Spleen (tissue), 11 donors: ENCODE results near the gene ZNHIT6. TPM values are rescaled to one million over a fixed set of nuclear protein-coding genes. Genes with fewer than 3 reads are reported as not detected.

Experiments used
- DNase-seq: peaks from one replicate; pipeline ENCODE4 v3.0.0-alpha.2; 2020
- H3K27ac ChIP-seq, 8 donors: fragments of 200-600 bp; sonication (generic) in 7 of 8; 1 replicate in 4 of 8; 2 replicates in 4 of 8; pipeline versions ENCODE4 v1.5.0 to v1.8.0; 2016 to 2021; ENCODE audit warnings: inconsistent platforms in 4 of 8, mild to moderate bottlenecking in 4 of 8, moderate library complexity in 1 of 8
- H3K27me3 ChIP-seq, 7 donors: fragments of 200-600 bp; sonication (generic) in 6 of 7; replicated peaks in 1 of 7; 1 replicate in 4 of 7; 2 replicates in 3 of 7; pipeline versions ENCODE4 v1.5.0 to v1.8.0; 2016 to 2021; ENCODE audit warnings: inconsistent platforms in 3 of 7, mild to moderate bottlenecking in 1 of 7
- H3K36me3 ChIP-seq, 6 donors: fragments of 200-600 bp; sonication (generic) in 5 of 6; 1 replicate in 4 of 6; 2 replicates in 2 of 6; pipeline versions ENCODE4 v1.5.0 to v1.8.0; 2016 to 2021; ENCODE audit warnings: inconsistent platforms in 2 of 6
- H3K4me1 ChIP-seq, 6 donors: fragments of 200-600 bp; sonication (generic) in 5 of 6; 1 replicate in 3 of 6; 2 replicates in 3 of 6; pipeline versions ENCODE4 v1.5.0 to v1.8.0; 2016 to 2021; ENCODE audit warnings: inconsistent platforms in 3 of 6
- H3K4me3 ChIP-seq, 8 donors: fragments of 200-600 bp; sonication (generic) in 7 of 8; 1 replicate in 4 of 8; 2 replicates in 4 of 8; pipeline versions ENCODE4 v1.5.0 to v1.8.0; 2016 to 2021; ENCODE audit warnings: inconsistent platforms in 4 of 8, mild to moderate bottlenecking in 4 of 8, moderate library complexity in 2 of 8
- H3K9me3 ChIP-seq, 8 donors: fragments of 200-600 bp; sonication (generic) in 7 of 8; 1 replicate in 4 of 8; 2 replicates in 4 of 8; pipeline versions ENCODE4 v1.5.0 to v1.8.0; 2016 to 2021; ENCODE audit warnings: inconsistent platforms in 4 of 8
- POLR2A ChIP-seq, 3 donors: fragments of 450-650 bp; IDR thresholded peaks; one replicate each; pipeline ENCODE4 v1.5.1; 2017; ENCODE audit warnings: antibody characterized with exemption in 3 of 3, mild to moderate bottlenecking in 1 of 3
- POLR2AphosphoS5 ChIP-seq, 3 donors: sonication (generic); formaldehyde crosslinking; IDR thresholded peaks; one replicate each; pipeline ENCODE4 v1.5.1; 2017; ENCODE audit warnings: antibody characterized with exemption in 3 of 3
- WGBS, 5 donors: extraction: QIAGEN DNeasy Blood & Tissue Kit in 3 of 5; methylation state at CpG; one replicate each; pipeline versions ENCODE4 v1.1.5 to v1.1.7; 2013 to 2018; 5-methylcytosine and 5-hydroxymethylcytosine counted together
- intact Hi-C: fragments of 100-400 bp; cut with DNase I; formaldehyde crosslinking; loops from one replicate; pipeline ENCODE4 v1.15.0; 2023; ENCODE audit warnings: low total_unique reads
- polyA plus RNA-seq, 3 donors: library from polyadenylated mRNA; stranded (reverse); fragments of 200-250 nt; gene quantifications; one replicate each; pipeline ENCODE4 v1.2.1, GENCODE V29; 2013
- total RNA-seq, 7 donors: library from RNA; depleted of rRNA in 3 of 7; stranded (reverse); fragments of >200 nt in 3 of 7; fragmentation: NEBNext Ultra II Directional in 4 of 7; extraction: Animal tissue kit (Norgen Biotek cat#: 25700) in 4 of 7; gene quantifications; one replicate each; pipeline versions ENCODE4 v1.1.0 to v1.2.1, GENCODE V29; 2016 to 2021
- TF ChIP-seq, protein P1 (sequence below), 11 experiments: fragments of 200-600 bp in 7 of 11; fragments of 450-650 bp in 4 of 11; sonication (generic) in 4 of 11; IDR thresholded peaks in 8 of 11; conservative IDR thresholded peaks in 3 of 11; 1 replicate in 7 of 11; 2 replicates in 4 of 11; pipeline versions ENCODE4 v1.4.0 to v1.8.0; 2016 to 2021; ENCODE audit warnings: antibody characterized with exemption in 11 of 11, inconsistent platforms in 4 of 11, mild to moderate bottlenecking in 1 of 11
- donor health status: healthy with polysubstance abuse.
- donor health status: DM: no; HTN: no; CAD: no; lungs with moderate emphysema.
- donor health status: DM: no; HTN: no; CAD: no.
- donor health status: Bipolar disorder and iron deficiency.
- donor health status: healthy.
- donor health status: DM: no; HTN: no; CAD: no.
- donor health status: DM: yes; HTN: yes; CAD: no.

ZNHIT6 gene
- total and polyA plus RNA-seq, 10 donors: 6.2 to 17.2 (median 11.6) TPM

GRCh38 chr1:85626818-85627217 lies 81.4 kb downstream of the ZNHIT6 start:
- DNase-seq: no peak
- H3K27ac ChIP-seq: no peak overlapping the region
- no peak overlapping the region for H3K4me3 ChIP-seq
- H3K27me3 ChIP-seq: no peaks in the 10 kb centered on the region
- H3K36me3 ChIP-seq: peaks cover 0 to 50% (median 15%) of the 10 kb centered on the region in 6 donors
- H3K4me1 ChIP-seq: no peaks in the 10 kb centered on the region
- peaks cover 3 to 26% (median 15%) of the 10 kb centered on the region in 8 donors for H3K9me3 ChIP-seq
- TF ChIP-seq POLR2AphosphoS5 (IDR thresholded peaks at IDR 0.05) (no peak), POLR2A (IDR thresholded peaks at IDR 0.05) (no peak)
- TF ChIP-seq, protein P1, sequence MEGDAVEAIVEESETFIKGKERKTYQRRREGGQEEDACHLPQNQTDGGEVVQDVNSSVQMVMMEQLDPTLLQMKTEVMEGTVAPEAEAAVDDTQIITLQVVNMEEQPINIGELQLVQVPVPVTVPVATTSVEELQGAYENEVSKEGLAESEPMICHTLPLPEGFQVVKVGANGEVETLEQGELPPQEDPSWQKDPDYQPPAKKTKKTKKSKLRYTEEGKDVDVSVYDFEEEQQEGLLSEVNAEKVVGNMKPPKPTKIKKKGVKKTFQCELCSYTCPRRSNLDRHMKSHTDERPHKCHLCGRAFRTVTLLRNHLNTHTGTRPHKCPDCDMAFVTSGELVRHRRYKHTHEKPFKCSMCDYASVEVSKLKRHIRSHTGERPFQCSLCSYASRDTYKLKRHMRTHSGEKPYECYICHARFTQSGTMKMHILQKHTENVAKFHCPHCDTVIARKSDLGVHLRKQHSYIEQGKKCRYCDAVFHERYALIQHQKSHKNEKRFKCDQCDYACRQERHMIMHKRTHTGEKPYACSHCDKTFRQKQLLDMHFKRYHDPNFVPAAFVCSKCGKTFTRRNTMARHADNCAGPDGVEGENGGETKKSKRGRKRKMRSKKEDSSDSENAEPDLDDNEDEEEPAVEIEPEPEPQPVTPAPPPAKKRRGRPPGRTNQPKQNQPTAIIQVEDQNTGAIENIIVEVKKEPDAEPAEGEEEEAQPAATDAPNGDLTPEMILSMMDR (IDR thresholded peaks at IDR 0.05 in 8 of 11, conservative IDR thresholded peaks at IDR 0.05 in 3 of 11): no peak
- intact Hi-C loops: no loop called here

DNA sequence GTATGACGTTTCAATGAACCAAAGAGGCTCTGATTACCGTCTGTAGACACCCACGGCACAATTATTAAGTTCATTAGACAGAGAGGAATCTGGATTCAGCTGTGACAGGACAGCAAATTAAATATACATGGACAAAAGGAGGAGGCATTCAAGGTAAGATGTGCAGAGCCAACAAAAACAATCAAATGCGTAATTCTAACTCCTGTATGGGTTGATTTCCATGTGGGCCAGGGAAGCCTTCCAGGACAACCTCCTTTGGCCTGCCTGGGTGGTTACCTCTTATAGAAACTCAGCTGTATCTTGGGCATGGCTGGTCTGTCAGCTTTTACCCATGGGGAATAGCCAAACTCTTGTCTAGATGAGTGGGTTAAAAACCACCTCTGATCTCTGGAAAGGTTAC lies 83.9 kb downstream of the ZNHIT6 start:
- H3K4me1 ChIP-seq: no peaks in the 10 kb centered on the region
- H3K36me3 ChIP-seq: peaks cover 0 to 60% (median 15%) of the 10 kb centered on the region in 6 donors
- H3K4me3 ChIP-seq: no peak overlapping the region
- 87 to 96% (median 92%) methylated on average over 4 of the region's 4 CpGs for WGBS, 5 donors
- no peak for DNase-seq
- no peak overlapping the region for H3K27ac ChIP-seq
- H3K9me3 ChIP-seq: peaks cover 3 to 45% (median 27%) of the 10 kb centered on the region in 8 donors
- H3K27me3 ChIP-seq: no peaks in the 10 kb centered on the region
- intact Hi-C loops: no loop called here
- TF ChIP-seq POLR2AphosphoS5 (IDR thresholded peaks at IDR 0.05) (no peak), POLR2A (IDR thresholded peaks at IDR 0.05) (no peak)
- TF ChIP-seq, protein P1 (IDR thresholded peaks at IDR 0.05 in 8 of 11, conservative IDR thresholded peaks at IDR 0.05 in 3 of 11): no peak

- H3K4me1 ChIP-seq: no peaks in the 10 kb centered on the region
- peaks cover 0 to 49% (median 15%) of the 10 kb centered on the region in 6 donors for H3K36me3 ChIP-seq
- no peak for DNase-seq
- intact Hi-C loops: no loop called here
- TF ChIP-seq POLR2AphosphoS5 (IDR thresholded peaks at IDR 0.05) (no peak), POLR2A (IDR thresholded peaks at IDR 0.05) (no peak)
- TF ChIP-seq, protein P1 (IDR thresholded peaks at IDR 0.05 in 8 of 11, conservative IDR thresholded peaks at IDR 0.05 in 3 of 11): no peak
- H3K9me3 ChIP-seq: peaks cover 3 to 45% (median 27%) of the 10 kb centered on the region in 8 donors
- H3K27me3 ChIP-seq: no peaks in the 10 kb centered on the region
- H3K4me3 ChIP-seq: no peak overlapping the region
- WGBS, 5 donors: 84 to 100% (median 93%) methylated on average over 1 of the region's 1 CpG
- H3K27ac ChIP-seq: no peak overlapping the region
These were observed 85.2 kb downstream of the ZNHIT6 start for GRCh38 chr1:85623061-85623471.

GRCh38 chr1:85621430-85621829 lies 86.8 kb downstream of the ZNHIT6 start:
- Histone ChIP-seq H3K4me3 (no peak overlapping the region), H3K36me3 (peaks cover 0 to 35% (median 15%) of the 10 kb centered on the region in 6 donors), H3K27me3 (no peaks in the 10 kb centered on the region), H3K27ac (no peak overlapping the region), H3K4me1 (no peaks in the 10 kb centered on the region), H3K9me3 (peaks cover 3 to 45% (median 27%) of the 10 kb centered on the region in 8 donors)
- intact Hi-C loops: no loop called here
- 96 to 100% (median 97%) methylated on average over 1 of the region's 1 CpG for whole genome bisulfite sequencing, 5 donors
- DNase-seq: no peak
- TF ChIP-seq POLR2A (IDR thresholded peaks at IDR 0.05) (no peak), POLR2AphosphoS5 (IDR thresholded peaks at IDR 0.05) (no peak)
- TF ChIP-seq, protein P1 (IDR thresholded peaks at IDR 0.05 in 8 of 11, conservative IDR thresholded peaks at IDR 0.05 in 3 of 11): no peak
